Measurements from ENCODE around the gene MRPS18B.
"Not testable (repeated sequence)": the region's sequence is repeated elsewhere in the genome, so short reads cannot be mapped to it uniquely, and the experiment has no call there.

Gene MRPS18B

GRCh38 chr6:30644769-30645168 is 27.1 kb downstream of the MRPS18B start:
- DNase-seq, result no peak

GRCh38 chr6:30645989-30646388 is 28.3 kb downstream of the MRPS18B start:
- no peak for DNase-seq

GRCh38 chr6:30646450-30647241 is 29.0 kb downstream of the MRPS18B start, which contains the start of gene C6orf136:
C6orf136 (plus strand) TSS chr6:30647133; CDS start chr6:30647232, 99 bp downstream.
- peak; percentile 68 for DNase-seq

GRCh38 chr6:30647242-30648116 is 29.8 kb downstream of the MRPS18B start:
- peak; percentile 68 for DNase-seq

GRCh38 chr6:30651143-30651542 is 33.5 kb downstream of the MRPS18B start:
- no peak for DNase-seq

GRCh38 chr6:30654798-30655742 is 37.4 kb downstream of the MRPS18B start:
- DNase-seq, result no peak

- DNase-seq, result no peak
Observed at GRCh38 chr6:30655743-30656094, 38.1 kb downstream of the MRPS18B start.

- DNase-seq, result no peak
Observed at GRCh38 chr6:30656513-30656912, 38.9 kb downstream of the MRPS18B start.

GRCh38 chr6:30657454-30657853 is 39.8 kb downstream of the MRPS18B start:
- DNase-seq, result no peak

- DNase-seq, result not testable (repeated sequence)
Observed at GRCh38 chr6:30657922-30658321, 40.3 kb downstream of the MRPS18B start.

- no peak for DNase-seq
Observed at GRCh38 chr6:30664994-30665767, 47.5 kb downstream of the MRPS18B start.

GRCh38 chr6:30666300-30666699 is 48.7 kb downstream of the MRPS18B start:
- DNase-seq, result not testable (repeated sequence)

GRCh38 chr6:30670760-30671527 is 53.3 kb downstream of the MRPS18B start:
- no peak for DNase-seq

GRCh38 chr6:30672445-30673253 is 55.0 kb downstream of the MRPS18B start, which contains the start of gene DHX16:
DHX16 (minus strand) TSS chr6:30673006; CDS start chr6:30672841, 165 bp downstream.
- peak; percentile 84 for DNase-seq
